Activated CD4-positive, alpha-beta T cell treated with anti-CD3 and anti-CD28 coated beads, Interleukin-2, amount 50 U/mL, for 48 hours (primary cell): ENCODE results near the gene LRRC59.
A peak's percentile ranks its signal among the peaks of the same experiment; 100 is the strongest.
"Not testable (repeated sequence)": the region's sequence is repeated elsewhere in the genome, so short reads cannot be mapped to it uniquely, and the experiment has no call there.

ENCODE experiments used
- DNase-seq, 2 experiments: peaks; one replicate each; pipeline ENCODE4 v3.0.0-alpha.2; 2020

The LRRC59 gene

DNA sequence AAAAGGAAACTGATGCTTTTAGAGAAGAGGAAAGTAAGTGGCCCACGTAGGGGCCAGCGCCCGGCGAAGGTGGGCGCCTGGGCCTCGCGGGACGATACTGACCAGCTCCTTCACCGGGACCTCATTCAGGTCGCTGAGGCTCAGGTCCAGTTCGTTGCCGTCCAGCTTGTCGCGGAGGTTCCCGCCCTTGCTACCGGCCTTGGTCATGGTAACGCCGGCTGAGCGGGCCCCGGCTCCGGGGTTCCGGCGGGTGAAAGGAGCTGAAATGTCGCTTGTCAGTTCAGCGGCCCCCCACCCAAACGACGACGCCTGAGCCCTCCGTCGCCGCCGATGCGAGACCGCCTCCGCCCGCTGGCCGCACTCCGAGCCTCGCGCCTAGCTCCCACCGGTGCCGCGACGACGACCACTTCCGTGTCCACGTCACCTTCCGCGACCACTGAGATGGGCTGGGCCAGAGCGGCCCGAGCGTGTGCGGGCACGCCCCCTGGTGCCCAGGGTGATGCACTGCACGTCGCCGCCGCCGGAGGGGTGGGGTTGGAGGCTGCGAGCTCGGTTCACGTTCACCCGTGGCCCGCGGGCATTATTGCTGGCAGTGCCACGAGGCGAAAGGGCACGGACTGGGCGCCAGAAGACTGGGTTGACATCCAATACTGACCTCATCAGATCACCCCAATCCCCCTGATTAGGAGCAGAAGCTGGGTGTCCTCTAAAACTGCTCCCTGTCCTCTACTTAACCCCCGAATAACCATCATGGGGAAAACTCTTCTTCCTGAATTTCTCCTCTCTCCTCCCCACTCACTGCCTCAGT, at the start of gene LRRC59:
LRRC59 (minus strand) TSS at position 413 of the 808 bp plus-strand sequence; CDS start at position 207, 206 bp downstream.
- peak; percentile 93 to 95 for DNase-seq

DNA sequence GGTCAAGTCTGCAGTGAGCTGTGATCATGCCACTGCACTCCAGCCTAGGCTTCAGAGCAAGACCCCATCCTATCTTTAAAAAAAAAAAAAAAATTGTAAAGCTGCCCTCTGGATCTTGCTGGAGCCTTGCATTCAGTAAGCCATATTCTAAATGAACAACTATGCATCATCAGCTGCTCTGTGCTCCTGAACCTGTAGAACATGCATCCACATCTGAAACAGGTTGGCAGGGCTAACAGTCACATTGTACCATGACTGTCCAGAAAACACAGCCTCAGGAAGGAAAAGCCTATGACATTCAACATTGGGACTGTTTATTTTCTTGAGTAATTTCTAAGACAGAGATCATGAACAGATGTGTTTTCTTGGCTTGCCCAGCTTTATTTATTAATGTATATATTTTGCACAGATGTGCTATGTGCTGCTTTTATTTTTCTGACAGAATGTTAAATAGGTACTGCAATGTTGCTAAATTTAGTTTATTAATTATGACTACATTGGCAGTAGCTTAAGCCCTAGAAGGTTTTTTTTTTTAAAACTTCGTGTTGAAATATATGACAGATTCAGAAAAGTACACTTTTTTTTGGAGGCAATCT, 48.5 kb upstream of the LRRC59 start:
- no peak for DNase-seq

DNA sequence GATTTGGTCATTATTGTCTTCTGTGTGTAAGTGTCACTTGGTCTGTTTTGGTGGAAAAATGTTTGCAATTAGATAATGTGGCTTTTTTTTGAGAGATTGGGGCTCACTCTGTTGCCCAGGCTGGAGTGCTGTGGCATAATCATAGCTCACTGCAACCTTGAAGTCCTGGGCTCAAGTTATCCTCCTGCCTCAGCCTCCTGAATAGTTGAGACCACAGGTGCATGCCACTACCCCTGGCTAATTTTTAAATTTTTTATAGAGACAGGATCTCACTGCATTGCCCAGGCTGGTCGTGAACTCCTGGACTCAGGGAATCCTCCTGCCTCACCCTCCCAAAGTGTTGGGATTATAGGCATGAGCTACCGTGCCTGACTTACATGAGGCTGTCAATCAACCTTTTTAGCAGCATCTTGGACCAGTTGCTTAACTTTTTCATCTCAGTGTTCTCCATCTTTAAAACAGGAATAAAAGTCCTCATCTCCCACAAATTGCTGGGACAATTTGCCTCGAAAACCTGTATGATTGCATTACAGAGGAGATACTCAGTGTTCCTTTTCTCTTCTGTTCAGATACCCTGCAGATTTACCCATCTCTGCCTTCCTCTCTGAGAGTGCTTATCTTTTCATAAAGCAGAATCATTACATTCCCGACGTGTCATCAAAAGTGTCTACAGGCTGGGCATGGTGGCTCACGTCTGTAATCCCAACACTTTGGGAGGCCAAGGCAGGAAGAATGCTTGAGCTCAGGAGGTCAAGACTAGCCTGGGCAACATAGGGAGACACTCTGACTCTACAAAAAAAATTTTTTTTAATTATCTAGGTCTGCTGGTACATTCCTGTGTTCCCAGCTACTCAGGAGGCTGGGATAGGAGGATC, 47.8 kb upstream of the LRRC59 start:
- DNase-seq, result no peak

DNA sequence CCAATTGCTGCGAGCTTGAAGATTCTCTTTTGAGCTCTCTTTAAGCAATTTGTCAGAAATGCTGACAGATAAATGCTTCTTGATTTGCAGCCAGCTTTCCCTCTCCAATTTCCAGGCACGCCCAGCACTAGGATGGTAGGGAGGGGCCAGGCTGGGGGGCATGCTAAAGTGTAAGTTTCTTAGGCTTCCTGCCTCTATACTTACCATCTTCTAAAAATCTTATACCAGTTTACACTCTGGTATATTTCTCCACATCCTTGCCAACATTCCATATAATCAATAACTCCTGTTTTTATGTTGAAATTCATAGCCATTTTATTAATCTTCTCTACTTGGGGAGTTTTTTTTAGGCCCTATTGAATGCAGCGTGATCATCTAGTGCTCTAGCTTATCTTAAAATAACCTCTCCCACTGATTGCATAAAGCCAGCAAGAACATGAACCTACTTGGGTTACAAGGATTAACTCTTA, 46.2 kb upstream of the LRRC59 start:
- no peak for DNase-seq

- DNase-seq, result no peak
Observed at GRCh38 chr17:50440838-50441829, 43.8 kb upstream of the LRRC59 start.

DNA sequence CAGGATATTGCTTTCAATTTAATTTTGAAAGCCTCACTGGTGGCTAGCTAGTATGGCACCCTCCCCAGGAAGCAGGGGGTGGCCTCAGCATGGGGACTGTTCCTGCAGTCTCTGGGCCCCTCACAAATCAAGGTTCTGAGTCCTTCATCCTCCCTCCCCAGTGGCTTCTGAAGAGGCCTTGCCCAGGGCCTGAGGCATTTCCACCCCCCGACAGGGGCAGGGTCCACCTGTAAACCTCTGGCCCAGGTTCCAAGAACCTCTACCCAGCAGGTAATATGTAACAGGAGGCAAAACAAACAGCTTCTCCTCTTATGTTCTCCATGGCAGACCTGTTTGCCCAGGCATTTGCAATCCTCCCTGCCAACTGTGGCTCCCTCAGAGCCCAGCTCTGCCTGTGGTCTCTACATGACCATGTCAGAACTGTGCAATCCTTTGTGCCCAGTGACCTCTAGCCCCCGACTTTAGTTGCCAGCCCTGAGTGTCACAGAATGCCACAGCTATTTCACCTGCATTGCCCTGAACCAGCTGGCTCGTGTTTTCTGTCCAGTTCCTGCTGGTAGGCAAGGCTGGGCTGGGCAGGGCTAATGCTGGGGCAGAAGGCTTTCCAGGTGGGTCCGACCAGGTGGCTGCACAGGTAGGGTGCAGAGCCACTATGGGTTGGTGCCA, 43.0 kb upstream of the LRRC59 start:
- DNase-seq, result no peak

DNA sequence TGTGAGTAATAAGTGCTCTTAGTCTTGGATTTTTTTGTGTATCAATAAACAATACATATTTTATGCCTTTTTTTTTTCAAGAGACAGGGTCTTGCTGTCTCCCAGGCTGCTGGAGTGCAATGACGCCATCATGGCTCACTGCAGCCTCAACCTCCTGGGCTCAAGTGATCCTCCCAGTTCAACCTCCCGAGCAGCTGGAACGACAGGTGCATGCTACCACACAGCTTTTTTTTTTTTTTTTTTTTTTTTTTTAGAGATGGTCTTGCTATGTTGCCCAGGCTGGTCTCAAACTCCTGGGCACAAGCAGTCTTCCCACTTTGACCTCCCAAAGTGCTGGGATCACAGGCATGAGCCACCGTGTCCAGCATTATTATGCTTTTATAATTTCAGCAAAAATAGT, 41.7 kb upstream of the LRRC59 start:
- no peak for DNase-seq

DNA sequence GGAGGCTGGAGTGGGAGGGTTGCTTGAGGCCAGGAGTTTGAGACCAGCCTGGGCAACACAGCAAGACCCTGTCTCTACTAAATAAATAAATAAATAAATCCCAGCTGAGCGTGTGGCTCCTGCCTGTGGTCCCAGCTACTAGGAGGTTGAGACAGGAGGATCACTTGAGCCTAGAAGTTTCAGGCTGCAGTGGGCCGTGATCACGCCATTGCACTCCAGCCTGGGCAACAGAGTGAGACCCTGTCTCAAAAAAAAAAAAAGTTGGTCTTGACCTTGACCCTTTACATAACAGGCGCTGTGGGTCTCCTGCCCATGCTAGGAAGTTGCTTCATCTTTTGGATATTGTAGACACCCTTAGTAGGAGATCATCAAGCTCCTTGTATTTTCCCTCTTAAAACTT, 40.1 kb upstream of the LRRC59 start:
- DNase-seq, result no peak

- no peak for DNase-seq
Observed at GRCh38 chr17:50432125-50432762, 34.9 kb upstream of the LRRC59 start.

GRCh38 chr17:50430821-50431618, 33.7 kb upstream of the LRRC59 start:
- no peak for DNase-seq

DNA sequence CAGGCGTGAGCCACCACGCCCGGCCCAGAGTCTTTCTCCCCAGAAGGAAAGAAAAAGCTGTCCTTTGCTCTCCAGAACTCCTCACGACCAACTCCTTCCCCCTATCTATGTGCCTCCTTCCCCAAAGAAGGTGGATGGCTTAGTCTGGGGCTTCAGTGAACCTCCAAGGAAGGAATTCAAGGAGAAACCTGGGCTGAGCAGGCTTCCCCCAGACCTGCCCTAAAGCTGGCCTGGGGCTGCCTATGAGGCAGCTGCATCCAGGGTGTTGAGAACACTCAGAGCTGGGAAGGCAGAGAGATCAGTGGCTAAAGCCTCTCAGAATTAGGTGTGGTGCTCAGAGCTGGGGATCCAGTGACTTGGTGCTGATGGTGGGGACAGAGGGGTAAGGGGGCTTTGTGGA, 32.5 kb upstream of the LRRC59 start:
- no peak for DNase-seq

GRCh38 chr17:50428831-50429424, 31.6 kb upstream of the LRRC59 start:
- DNase-seq, result no peak

DNA sequence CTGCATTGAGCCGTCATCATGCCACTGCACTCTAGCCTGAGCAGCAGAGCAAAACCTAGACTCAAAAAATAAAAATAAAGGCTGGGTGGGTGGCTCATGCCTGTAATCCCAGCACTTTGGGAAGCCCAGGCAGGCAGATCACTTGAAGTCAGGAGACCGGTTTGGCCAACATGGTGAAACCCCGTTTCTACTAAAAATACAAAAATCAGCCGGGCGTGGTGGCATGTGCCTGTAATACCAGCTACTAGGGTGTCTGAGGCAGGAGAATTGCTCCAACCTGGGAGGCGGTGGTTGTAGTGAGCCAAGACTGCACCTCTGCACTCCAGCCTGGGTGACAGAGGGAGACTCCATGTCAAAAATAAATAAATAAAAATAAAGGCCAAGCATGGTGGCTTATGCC, 30.8 kb upstream of the LRRC59 start:
- DNase-seq, result not testable (repeated sequence)

DNA sequence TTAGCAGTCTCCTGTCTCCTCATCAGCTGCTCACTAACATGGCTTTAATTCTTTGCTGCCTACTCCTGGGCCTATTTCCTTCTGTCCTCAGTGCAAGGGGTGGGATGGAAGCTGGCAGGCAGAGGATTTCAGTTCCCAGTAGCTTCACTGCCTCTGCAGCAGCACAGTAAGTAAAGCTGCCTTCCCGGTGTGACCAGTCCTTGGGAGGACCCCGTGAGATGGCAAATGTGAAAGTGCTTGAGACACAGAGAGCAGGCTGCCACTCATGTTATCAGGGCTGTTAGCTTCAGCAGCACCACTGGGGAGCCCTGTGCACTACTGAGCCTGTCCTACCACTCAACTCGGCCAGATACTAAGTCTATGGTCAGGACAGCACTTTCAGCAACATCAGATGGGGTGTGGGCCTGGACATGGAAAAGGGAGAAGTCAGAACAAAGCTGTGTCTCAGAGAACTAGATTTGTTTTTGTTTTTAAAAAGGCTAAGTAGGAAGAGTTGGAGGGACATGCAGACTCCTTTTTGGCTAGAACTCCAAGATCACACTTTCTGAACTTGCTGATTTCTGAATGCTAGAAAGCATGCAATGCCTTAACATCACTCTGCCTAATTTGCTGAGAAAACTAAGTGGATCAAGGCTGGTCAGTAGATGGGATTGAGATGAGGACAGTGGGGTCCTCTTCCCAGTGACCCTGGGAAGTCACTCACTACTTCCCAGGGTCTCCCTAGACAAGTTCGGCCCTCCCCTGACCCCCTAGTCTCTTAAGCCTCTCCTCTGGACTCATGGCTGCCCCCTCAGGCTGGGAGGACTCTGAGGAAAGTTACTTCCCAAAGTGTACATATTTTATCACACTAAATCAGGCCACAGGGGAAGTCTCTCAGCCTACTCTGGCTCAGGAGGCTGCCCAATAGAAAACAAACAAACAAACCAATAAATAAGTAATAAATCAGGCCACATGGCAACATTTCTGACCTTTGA, 29.8 kb upstream of the LRRC59 start:
- peak; percentile 25 to 36 for DNase-seq

- no peak for DNase-seq
Observed at GRCh38 chr17:50426472-50426782, 29.1 kb upstream of the LRRC59 start.

DNA sequence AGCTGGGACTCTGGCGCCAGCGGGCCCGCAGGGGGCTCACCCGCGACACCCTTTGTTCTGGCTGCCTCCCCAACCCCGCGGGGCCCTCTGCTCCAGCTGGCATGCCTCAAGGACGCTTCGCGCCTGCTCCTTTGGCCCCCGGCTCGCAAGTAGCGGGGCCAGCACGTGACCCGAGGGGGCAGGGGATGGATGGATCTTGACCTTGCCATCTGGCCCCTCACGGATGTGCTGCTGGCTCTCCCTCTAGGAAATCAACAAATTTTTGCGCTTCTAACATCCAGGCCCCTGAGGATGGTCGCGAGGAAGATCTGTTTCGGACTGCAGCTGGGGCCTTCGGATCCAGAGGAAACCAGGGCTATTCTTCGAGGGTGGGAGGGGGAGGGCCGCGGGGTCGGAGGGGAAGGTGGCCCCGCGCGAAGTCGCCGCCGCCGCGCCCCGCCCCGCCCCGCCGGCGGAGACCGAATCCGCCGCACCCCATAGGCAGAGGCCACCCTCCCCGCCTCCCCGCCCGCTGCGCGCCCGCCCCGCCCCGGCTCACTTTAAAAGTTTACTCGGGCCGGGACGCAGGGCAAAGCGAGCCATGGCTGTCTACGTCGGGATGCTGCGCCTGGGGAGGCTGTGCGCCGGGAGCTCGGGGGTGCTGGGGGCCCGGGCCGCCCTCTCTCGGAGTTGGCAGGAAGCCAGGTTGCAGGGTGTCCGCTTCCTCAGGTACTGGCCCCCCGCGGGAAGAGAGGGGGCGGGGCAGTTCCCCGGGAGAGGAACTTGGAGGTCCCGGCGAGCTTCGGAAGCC, 28.6 kb upstream of the LRRC59 start, which contains the start of gene ACSF2:
ACSF2 (plus strand) TSS at position 537 of the 790 bp plus-strand sequence; CDS start at position 581, 44 bp downstream.
- peak; percentile 68 to 74 for DNase-seq

- DNase-seq, result no peak
Observed at GRCh38 chr17:50424996-50425681, 27.8 kb upstream of the LRRC59 start.
